SKM-1 treated with dmso at 0.1 percent for 144 hours (cell line): ENCODE data around the gene HOXC13.

ENCODE experiments used
- DNase-seq: peaks from one replicate; lab custom pipeline; 2025; ENCODE audit not compliant: unreplicated experiment; lab: John Stamatoyannopoulos, UW

HOXC13 gene, protein sequence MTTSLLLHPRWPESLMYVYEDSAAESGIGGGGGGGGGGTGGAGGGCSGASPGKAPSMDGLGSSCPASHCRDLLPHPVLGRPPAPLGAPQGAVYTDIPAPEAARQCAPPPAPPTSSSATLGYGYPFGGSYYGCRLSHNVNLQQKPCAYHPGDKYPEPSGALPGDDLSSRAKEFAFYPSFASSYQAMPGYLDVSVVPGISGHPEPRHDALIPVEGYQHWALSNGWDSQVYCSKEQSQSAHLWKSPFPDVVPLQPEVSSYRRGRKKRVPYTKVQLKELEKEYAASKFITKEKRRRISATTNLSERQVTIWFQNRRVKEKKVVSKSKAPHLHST

DNA sequence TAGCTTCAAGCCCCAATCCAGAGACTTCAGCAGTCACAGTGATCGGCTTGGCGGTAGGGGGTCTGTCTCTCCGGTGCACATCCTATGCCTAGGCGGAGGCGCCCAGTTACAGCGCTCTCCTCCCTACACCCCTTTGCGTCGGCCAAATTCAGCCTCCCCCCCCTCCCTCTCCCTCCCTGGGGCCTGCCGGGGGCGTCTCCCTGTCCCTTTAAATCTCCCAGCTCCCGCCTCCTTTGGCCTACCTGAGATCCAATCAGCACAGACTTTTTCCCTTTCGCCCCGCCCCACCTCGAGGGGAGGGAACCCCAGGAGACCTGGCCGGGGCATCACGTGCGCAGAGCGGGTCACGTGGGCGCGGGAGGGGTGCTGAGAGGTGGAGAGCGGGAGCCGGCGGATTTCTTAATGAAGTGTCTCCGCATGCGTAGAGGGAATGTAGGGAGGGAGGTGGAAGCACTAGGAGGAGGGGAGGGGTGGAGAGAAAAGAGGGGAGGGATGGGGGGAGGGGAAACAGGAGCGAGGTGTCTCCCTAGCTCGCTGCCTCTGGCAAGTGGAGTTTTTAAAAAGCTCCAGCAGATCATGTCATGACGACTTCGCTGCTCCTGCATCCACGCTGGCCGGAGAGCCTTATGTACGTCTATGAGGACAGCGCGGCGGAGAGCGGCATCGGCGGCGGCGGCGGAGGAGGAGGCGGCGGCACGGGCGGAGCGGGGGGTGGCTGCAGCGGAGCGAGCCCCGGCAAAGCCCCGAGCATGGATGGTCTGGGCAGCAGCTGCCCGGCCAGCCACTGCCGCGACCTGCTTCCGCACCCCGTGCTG is at the start of gene HOXC13:
Gene HOXC13 (plus strand): TSS at position 506 of the 815 bp plus-strand sequence. CDS start 76 bp downstream, at position 582.
- DNase-seq = no peak

DNA sequence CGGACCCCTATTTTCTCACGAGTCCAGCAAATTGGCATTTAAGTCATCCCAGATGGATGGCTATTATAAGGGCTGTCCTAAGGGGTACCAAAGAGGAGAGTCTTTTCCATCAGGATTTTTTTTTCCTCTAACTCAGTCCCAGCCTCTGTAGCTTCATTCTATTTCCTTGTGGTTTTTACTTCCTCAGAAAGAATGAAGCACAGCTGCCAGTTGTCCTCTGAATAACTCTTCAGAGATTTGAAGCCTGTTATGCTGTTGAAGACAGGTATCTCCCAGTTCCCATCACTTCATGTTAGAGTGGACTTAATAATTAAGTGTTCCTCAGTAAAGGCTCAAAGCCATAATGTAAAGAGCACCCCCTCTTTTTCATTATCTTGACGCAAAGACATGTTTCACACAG is 48.5 kb upstream of the HOXC13 start:
- no peak for DNase-seq

DNA sequence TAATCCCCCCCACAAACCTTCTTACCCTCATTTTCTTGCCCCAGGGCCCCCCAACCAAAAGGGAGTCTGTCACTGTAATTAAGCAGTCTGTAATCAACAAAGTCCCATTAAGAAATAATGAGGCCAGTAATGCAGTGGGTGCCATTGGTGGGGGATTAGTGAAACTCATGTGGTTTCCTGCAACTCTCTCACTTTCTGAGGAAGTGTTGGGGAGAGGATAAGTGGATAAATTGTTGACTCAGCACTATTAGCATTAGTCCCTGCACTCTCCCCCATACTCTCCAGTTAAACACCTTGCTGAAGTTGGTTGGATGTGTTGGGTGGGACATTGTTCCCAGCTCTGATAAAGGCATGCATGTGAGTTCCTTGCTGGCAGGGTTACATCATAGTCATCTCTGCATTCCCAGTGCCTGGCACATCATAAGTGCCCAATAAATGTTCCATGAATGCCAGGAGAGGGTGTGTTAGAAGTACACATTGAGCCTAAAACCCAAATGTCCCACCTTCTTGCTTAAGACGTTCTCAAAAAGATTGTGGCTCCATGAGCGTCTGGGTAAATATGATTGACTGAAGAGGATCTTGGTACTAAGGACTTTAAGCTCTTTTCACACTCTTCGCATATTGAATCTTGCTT is 45.8 kb upstream of the HOXC13 start:
- no peak for DNase-seq

DNA sequence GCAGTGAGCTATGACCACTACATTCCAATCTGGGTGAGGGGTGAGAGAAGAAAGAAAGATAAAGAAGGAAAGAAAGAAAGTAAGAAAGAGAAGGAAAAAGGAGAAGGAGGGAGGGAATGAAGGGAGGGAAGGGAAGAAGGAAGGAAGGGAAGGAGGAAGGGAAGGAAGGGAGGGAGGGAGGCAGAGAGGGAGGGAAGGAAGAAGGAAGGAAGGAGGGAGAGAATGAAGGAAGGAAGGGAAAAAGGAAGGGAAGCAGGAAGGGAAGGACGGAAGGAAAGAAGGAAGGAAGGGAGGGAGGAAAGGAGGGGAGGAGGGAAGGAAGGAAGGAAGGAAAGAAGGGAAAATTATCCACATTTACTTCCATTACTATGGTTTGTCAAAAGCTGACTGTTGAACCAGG is 39.4 kb upstream of the HOXC13 start:
- DNase-seq = no peak

DNA sequence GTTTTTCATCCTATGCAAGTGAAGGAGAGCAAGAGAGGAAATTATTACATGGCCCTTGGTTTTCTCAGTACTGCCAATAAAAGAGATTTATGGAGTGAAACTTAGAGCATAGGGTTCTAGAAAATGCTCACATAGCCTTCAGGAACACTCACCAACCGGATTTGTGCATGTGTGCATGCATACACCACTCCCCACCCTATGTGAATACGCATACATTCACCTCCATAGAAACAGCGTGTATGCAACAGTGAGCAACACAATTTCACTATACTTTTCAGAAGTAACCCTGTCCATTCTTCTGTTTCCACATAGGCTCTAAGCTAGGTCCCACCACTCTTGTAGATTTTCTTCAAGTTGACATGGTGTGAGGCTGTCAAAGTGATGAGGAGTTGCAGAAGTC is 31.5 kb upstream of the HOXC13 start:
- no peak for DNase-seq

DNA sequence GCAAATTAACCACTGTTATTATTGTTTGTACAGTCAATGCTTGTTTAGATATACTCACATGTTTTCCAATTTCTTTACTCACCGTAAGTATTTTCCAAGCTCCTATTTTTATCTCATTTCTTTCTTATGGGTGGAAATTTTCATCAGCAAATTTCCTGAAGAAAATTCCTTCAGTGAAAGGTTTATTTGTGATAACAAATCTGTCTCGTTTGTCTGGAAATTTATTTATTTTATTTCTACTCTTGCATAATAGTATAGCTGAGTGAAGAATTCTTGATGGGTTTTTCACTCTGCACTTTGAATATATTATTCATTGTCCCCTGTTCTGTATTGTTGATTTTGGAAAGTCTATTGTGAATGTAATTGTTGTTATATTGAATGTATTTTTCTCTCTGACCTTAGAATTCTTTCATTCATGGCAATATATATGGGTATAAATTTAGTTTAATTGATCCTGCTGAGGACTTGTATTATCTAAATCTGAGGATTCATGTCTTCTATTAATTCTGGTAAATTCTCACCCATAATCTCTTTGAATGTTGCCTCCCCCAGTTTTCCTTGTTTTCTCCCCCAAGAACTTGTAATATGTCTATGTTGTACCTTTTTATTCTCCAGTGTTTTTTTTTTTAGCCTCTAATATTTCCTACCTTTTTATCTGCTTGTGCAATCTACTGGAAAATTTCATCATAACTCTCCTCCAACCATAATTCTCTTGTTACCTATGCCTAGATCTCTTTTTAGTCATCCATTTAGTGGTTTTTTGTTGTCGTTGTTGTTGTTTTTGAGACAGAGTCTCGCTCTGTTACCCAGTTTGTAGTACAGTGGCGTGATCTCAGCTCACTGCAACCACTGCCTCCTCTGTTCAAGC is 21.6 kb upstream of the HOXC13 start:
- DNase-seq = no peak

DNA sequence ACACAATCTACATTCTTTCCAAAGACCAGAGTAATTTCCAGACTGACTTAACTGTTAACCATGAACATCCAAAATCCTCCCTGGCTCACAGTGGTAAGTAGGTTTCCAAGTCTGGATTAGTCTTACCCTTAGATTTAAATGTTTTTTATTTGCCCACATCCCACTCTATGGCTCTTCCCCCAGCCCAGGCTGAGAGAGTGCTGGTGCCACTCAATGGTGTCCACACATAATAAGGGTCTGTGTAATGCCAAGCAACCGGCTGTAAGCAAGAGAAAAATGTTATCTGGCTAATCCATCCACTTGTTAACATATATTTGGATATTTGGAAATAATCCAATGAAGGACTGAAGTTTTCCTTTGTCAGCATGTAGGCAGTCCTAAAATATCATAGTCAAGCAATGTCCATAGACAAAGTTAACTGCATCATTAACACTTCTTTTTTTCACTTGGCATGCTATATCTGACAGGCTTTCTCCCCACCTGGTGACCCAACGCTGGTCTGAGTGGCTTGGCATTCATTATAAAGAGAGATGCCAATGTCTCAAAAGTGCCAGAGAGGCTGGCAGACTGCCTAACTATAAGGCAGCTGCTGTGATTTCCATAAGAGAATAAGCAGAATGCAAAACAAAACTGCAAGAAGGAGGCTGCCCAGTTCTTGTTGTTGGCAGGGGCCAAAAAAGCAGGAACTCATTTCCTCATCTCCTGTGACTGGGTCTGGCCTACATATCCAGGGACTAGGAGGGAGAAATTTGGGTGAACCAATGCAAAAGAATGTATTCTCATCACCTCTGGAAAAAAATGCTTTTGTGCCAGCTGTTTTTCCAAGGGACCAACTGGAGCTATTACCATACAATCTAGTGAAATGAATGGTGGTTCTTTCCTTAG is 13.9 kb upstream of the HOXC13 start:
- DNase-seq = no peak

DNA sequence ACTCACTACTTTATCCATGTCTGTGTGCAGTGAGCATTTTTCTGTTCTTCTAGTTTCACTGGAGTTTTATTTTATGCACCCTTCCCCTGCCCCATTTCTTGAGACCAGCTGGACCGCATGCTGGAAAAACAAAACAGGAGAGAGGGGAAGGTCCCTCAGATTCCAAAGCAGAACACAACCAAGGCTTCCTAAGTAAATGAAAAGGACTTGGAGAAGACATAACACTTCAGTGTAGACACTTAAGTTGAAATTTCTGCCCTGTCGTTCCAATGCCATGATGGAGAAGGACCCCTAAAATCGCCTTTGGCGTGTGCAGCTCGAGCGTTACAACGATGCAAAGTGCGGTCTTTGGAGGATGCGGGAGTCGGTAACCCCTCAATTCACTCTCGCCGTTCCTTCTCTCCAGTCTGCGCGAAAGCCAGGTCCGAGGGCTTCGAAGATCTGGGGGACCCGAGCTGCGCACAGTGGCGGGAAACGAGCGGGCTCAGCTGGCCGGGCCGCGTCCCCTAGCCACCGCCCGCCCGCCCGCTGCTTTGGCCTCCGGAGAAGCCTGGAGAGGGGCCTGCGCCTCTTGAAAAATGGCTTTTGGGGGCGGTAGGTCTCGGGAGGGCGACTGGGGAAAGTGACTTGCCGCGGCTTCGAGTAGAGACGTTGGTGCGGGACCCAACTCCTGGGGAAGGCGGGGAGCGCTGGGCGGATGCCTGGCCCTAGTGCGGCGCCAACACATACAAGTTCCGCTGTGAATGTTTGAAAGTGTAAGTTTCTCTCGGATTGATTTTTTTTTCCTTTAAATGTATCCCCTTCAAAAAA is 11.2 kb upstream of the HOXC13 start:
- no peak for DNase-seq

DNA sequence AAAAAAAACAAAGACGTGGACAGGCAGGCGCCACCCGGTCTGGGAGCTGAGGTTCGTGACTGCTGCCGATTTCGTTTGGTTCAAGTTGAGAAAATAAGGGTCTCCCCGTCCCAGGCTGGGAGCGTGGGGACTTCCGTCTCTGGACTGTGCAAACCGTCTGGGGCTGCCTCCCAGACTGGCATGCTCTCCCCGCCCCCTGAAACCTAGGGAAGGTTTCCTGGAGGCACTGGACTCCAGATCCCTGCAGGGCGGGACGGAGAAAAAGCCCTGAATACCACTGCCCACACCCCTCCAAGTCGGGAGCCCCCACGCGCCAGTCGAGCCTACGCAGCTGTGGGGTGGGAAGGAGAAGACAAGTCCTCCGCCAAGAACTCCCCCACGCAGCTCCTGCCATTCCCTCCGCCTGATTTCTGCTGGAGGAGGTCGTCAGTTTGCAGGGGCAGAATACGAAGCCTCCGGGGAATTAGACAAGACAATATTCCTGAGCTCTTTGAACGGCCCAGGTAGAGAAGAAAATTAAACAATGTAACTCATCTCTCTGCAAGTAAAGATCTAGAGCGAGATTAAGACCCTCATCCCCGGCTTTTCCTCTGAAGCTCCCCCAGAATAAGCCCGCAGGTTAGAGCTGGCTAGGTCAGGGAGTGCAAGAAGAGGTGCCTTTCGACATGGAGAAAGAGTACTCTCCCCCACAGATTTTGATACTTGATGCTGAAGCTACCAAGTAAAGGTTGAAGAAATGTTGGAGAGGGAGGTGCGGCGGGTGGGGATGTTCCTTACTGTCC is 10.4 kb upstream of the HOXC13 start:
- DNase-seq = no peak

DNA sequence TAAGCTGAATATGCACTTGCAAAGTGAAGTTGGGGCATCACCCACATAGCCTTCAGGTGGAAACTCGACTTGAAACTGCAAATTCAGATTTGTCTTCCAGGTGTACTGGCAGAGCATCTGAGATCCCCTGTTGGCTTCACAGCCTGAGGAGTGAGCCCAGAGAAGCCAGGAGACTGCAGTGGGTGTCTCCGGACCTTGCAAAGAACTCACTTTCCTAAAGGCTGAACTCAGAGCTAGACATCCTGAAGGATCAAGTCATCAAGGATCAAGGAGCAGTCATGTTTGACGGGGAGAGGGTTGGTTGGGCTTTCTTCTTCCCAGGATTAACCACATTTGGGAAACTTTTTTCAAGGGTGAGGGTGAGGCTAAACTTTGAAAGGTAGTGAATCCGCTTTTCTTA is 9.1 kb upstream of the HOXC13 start:
- DNase-seq = no peak

DNA sequence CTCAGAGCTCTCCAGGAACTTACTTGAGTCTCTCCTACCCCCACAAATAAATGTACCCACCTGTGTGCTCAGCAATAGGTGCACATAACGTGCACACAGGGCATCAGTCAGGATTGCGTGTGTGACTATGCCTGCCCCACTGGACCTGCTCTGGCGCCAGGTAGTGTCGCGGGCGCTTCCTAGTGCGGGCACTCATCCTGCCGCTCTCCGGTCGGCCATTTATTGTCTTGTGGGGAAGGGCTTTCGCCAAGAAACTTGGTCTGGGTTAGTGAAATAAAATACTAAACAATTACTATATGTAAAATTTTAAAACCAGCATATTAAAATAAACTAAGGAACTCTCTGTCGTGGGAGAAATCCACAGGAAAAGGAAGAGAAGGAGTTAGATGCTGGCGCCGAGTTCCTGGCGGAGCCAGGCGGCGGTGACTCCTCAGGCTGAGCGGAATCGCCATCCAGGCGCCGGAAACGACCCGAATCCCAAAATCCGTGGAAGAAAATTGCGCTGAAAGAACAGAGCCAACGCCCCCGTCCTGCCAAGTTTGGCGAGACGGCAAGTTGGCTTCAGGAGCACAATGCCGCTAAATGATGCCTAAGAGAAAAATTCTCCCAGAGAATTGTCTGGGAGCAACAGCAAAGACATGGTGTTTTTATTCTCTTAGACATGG is 7.9 kb upstream of the HOXC13 start:
- no peak for DNase-seq

DNA sequence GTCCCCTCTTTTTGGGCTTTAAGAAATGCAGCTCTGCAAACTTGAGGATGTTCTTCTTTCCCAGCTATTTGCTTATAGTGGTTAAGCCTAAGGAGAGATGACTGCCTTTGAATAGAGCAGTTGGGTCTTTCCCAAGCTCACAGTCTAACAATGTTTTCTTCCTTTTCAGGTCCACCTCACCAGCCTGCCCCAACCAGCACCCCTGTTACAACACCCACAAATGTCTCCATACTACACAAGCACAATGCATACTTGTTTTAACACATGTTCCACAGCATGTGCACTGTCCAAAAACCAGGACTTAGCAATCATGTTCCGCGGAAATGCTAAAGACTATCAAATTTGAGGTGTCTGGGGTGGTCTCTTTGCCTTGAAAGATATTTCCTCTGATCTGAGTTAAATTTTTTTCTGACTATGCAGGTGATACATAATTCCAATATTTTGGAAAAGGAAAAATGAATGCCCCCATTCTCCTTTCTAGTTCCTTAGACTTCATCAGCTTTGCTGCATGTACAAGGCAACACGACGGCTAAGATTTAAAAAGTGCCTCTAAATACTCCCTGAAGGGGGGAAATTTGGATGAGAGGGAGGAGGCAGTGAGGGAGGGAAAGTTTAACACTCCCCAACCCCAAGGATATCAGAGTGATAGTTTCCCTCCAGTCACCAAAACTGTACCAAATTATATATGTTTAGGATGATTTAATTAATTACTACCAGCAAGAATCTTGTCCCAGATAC is 6.6 kb upstream of the HOXC13 start:
- no peak for DNase-seq

DNA sequence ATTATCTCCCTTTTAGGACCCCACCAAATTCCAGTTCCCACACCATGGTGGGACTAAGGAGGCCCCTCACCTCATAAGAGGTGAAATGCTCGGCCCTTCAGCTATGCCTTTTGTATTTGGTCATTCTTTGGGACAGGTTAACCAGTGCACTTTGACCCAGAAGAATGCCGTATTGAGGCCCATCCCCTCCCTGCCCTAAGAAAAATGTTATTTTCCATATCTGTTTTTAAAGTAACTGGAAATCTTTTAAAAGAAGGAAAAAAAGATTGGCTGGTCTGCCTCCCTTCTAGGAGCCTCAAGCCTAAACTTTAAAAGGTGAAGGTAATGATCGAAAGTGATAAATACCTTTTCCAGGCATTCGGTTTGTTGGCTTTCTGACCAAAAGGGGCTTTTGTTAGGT is 5.7 kb upstream of the HOXC13 start:
- DNase-seq = no peak

DNA sequence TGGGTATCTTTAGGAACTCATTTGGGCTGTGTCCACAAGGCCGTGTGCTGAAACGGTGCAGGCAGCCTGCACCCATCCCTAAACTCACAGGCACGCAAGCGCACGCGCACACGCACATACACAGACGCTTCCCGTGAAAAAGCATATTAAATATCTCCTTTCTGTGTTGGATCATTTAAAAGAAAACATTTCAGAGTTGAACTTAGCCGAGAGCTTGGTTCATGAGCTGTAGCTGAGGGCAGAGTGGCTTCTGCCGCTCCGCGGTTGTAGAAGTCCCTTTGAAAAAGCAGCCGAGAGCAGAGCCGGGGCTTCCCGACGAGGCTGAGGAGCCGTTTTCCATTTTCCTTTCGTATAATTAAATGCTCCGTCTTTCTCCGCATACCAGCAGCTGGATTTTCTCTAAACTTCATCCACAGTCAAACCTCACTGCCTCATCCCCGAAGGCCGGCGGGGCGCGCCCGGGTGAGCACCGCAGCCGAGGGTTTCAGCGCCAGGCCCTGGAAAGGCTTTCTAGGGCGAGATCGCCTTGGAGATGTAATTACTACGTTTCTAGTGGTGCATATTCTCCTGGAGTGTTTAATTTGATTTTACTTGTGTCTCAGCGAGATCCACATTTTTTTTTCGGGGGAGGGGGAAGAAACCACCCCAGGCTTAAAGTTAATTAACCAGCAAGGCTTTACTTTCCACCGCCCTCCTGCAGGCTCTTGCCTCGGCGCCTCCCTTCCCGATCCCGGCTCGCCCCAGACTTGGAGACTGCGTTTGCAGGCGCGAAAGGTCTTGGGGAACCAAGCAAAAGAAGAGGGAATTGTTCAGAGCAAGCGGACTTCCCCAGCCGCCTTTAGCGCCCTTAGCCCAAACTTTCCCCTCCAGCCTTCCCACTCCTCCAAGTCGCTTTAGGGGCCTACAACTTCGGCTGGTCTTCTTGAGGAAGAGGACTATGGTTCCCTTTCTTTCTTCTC is 3.0 kb upstream of the HOXC13 start:
- no peak for DNase-seq

DNA sequence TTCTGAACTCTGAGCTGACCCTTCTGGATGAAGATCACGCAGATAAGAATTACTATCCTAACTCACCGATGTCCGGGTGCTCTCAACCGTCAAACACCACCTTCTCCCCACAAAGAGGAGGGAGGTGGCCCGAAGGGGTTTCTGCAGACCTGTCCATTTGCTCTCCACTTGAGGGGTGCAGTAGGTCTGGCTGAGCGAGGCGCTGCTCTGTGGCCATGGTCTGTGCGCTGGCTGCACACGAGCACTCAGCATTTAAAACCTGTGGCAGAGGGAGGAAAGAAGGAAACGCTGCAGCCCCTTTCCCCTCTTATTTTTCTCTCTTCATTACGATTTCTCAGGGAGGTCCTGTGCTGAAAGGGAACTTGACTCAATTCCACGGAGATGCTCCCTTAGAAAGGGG is 1.5 kb upstream of the HOXC13 start:
- no peak for DNase-seq
